Activated T-cell treated with anti-CD3 and anti-CD28 coated beads, Interleukin-2, amount 50 U/mL, for 24 hours (primary cell): ENCODE data around the gene CUBN.
A peak's percentile ranks its signal among the peaks of the same experiment; 100 is the strongest.

Experiments used
- DNase-seq: peaks from one replicate; pipeline ENCODE4 v3.0.0-alpha.2; 2020
- H3K27ac Mint-ChIP-seq: 2 replicates; pipeline ENCODE4 v1.8.0; 2020; ENCODE audit warnings: mild to moderate bottlenecking, mixed read lengths
- H3K27me3 Mint-ChIP-seq: 2 replicates; pipeline ENCODE4 v1.8.0; 2020; ENCODE audit warnings: mixed read lengths
- H3K36me3 Mint-ChIP-seq: 2 replicates; pipeline ENCODE4 v1.8.0; 2020; ENCODE audit warnings: low read depth, mixed read lengths
- H3K4me1 Mint-ChIP-seq: 2 replicates; pipeline ENCODE4 v1.8.0; 2020; ENCODE audit warnings: low read depth, mixed read lengths
- H3K4me3 Mint-ChIP-seq: 2 replicates; pipeline ENCODE4 v1.8.0; 2020; ENCODE audit warnings: mild to moderate bottlenecking, moderate library complexity, mixed read lengths
- H3K9me3 Mint-ChIP-seq: 2 replicates; pipeline ENCODE4 v1.8.0; 2020; ENCODE audit warnings: mixed read lengths

CUBN gene

GRCh38 chr10:17129741-17130140 lies at the start of gene CUBN:
TSS of gene CUBN (minus strand) at chr10:17129811. CDS start at chr10:17129765, 46 bp downstream.
- Mint-ChIP-seq H3K4me3 (no peak within 1 kb of the TSS), H3K36me3 (no peaks in the 10 kb centered on the region), H3K9me3 (no peaks in the 10 kb centered on the region), H3K27me3 (no peaks in the 10 kb centered on the region), H3K4me1 (no peaks in the 10 kb centered on the region), H3K27ac (no peak within 1 kb of the TSS)
- no peak for DNase-seq

DNA sequence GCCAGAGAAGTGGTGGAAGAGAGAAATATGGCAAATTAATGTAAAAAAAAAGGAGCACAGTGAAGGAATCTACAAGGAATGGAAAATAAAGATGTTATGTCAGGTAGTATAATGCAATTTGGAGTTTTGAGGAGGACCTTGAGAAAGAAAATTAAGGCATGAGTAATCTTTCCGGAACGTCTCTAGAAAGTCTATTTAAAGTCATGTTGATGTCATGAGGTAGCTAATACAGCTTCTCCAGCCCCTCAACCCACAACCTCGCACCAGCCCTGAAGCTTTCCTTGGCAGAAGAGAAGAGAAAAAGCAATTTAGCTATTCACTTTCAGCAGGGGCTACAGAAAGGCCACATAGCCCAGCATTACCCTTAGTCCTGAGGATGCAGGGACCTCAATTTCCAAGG lies 49.4 kb upstream of the CUBN start:
- Mint-ChIP-seq H3K27ac (no peak overlapping the region), H3K27me3 (no peaks in the 10 kb centered on the region), H3K36me3 (no peaks in the 10 kb centered on the region), H3K4me3 (no peak overlapping the region), H3K4me1 (peaks cover 24% of the 10 kb centered on the region), H3K9me3 (no peaks in the 10 kb centered on the region)
- no peak for DNase-seq

DNA sequence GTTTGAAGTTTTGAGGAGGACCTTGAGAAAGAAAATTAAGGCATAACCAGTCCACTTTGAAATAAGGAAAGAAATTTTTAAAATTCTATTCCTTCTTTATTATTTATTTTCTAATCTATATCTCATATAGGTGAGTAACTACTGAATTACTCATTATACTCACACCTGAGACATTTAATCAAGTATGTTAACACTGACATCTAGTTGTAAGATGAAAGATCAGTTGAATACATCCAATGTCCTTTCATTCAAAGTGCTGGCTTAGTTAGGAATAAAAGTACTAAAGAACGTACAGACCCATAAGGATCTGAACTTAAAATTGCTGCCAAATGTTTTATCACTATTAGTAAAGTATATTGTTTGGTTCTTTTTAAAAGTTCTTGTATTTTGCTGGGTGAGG lies 48.4 kb upstream of the CUBN start:
- Mint-ChIP-seq H3K4me1 (peaks cover 23% of the 10 kb centered on the region), H3K36me3 (peaks cover 3% of the 10 kb centered on the region), H3K9me3 (no peaks in the 10 kb centered on the region), H3K27ac (no peak overlapping the region), H3K27me3 (no peaks in the 10 kb centered on the region), H3K4me3 (no peak overlapping the region)
- no peak for DNase-seq

- H3K4me3 Mint-ChIP-seq: no peak overlapping the region
- peaks cover 23% of the 10 kb centered on the region for H3K4me1 Mint-ChIP-seq
- no peaks in the 10 kb centered on the region for H3K27me3 Mint-ChIP-seq
Measured at GRCh38 chr10:17177014-17177413, 47.4 kb upstream of the CUBN start.

GRCh38 chr10:17176091-17176490 lies 46.5 kb upstream of the CUBN start:
- no peak for DNase-seq
- H3K9me3 Mint-ChIP-seq: no peaks in the 10 kb centered on the region
- H3K27me3 Mint-ChIP-seq: no peaks in the 10 kb centered on the region
- peaks cover 7% of the 10 kb centered on the region for H3K36me3 Mint-ChIP-seq
- peaks cover 20% of the 10 kb centered on the region for H3K4me1 Mint-ChIP-seq
- no peak overlapping the region for H3K27ac Mint-ChIP-seq
- no peak overlapping the region for H3K4me3 Mint-ChIP-seq

More at GRCh38 chr10:17177014-17177413, 47.4 kb upstream of the CUBN start:
- Mint-ChIP-seq H3K36me3 (peaks cover 3% of the 10 kb centered on the region), H3K9me3 (no peaks in the 10 kb centered on the region), H3K27ac (no peak overlapping the region)
- DNase-seq: no peak

- Mint-ChIP-seq H3K27me3 (no peaks in the 10 kb centered on the region), H3K4me1 (peaks cover 20% of the 10 kb centered on the region), H3K27ac (peak overlapping the region; percentile 20), H3K4me3 (peak overlapping the region; percentile 52), H3K9me3 (no peaks in the 10 kb centered on the region), H3K36me3 (peaks cover 7% of the 10 kb centered on the region)
- DNase-seq: no peak
Measured at GRCh38 chr10:17175551-17175950, 45.9 kb upstream of the CUBN start.

GRCh38 chr10:17174626-17175025 lies 45.0 kb upstream of the CUBN start:
- Mint-ChIP-seq H3K9me3 (no peaks in the 10 kb centered on the region), H3K27me3 (no peaks in the 10 kb centered on the region), H3K36me3 (peaks cover 7% of the 10 kb centered on the region), H3K27ac (no peak overlapping the region), H3K4me1 (peaks cover 20% of the 10 kb centered on the region), H3K4me3 (no peak overlapping the region)
- no peak for DNase-seq

DNA sequence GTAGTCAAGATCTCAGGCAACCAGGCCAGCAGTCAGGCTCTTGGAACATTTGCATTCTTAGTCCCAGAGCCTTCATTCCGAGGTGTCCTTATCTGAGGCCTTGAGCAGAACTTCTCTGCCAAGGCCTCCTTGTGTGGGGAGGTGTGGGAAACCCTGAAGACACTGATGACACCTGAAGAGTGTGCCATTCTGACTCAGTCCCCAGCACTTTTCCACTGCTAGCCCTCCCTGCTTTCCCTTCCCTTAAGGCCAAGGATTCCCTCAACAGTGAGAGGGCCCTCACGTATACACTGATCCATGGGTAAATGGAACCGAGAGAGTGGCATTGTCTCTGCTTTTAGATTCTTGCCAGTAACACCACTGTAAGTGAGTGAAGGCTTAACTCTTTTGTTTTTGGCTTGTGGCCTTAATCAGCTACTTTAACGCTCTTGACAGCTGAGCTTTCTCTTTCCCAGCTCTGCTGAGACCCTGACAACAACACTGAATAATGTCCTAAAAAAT lies 41.6 kb upstream of the CUBN start:
- Mint-ChIP-seq H3K9me3 (no peaks in the 10 kb centered on the region), H3K36me3 (peaks cover 12% of the 10 kb centered on the region), H3K4me3 (no peak overlapping the region), H3K4me1 (peaks cover 13% of the 10 kb centered on the region), H3K27me3 (no peaks in the 10 kb centered on the region), H3K27ac (peak overlapping the region; percentile 26)
- DNase-seq: no peak

DNA sequence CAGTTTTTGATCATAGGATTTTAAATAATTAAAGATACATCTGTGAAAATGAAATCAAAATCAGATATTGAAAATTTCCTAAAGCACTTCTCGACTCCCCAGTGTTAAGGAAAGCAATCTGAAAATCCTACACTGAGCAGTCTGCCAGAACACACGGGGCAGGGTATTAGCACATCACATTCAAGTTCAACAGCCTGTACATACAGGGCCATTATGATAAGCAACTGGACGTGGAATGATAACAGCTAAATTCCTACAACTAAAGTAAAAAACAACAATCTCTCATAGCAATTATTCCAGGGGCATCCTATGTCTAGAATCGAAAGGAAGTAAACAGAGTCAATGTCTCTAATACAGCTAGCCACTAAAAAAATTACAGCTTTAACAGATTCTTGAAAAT lies 40.2 kb upstream of the CUBN start:
- H3K9me3 Mint-ChIP-seq: peaks cover under 1% of the 10 kb centered on the region
- H3K27me3 Mint-ChIP-seq: no peaks in the 10 kb centered on the region
- H3K27ac Mint-ChIP-seq: no peak overlapping the region
- no peak overlapping the region for H3K4me3 Mint-ChIP-seq
- H3K36me3 Mint-ChIP-seq: peaks cover 13% of the 10 kb centered on the region
- DNase-seq: no peak
- peaks cover under 1% of the 10 kb centered on the region for H3K4me1 Mint-ChIP-seq

DNA sequence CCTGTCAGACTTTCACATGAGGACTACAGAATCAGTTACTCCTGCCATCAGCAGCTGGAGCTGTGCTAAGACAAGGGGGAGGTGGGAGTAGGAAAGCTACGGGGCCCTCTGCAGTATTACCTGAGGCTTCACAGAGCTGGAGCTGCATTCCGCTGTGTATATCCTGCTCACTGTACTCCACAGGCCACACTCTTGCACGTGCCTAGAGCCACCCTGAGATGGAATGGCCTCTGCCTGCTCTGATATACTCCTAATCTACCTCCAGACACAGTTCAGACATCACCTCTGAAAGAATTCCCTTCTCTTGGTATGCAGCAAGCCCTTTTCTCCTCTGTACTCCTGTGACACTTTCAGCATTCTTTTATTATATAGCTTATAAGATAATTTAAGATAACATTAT lies 37.1 kb upstream of the CUBN start:
- Mint-ChIP-seq H3K9me3 (peaks cover 4% of the 10 kb centered on the region), H3K36me3 (peaks cover 14% of the 10 kb centered on the region), H3K27me3 (no peaks in the 10 kb centered on the region), H3K4me3 (no peak overlapping the region), H3K4me1 (no peaks in the 10 kb centered on the region), H3K27ac (no peak overlapping the region)
- no peak for DNase-seq

- Mint-ChIP-seq H3K9me3 (peaks cover 4% of the 10 kb centered on the region), H3K27me3 (no peaks in the 10 kb centered on the region), H3K4me1 (peaks cover 2% of the 10 kb centered on the region), H3K27ac (no peak overlapping the region), H3K36me3 (peaks cover 10% of the 10 kb centered on the region), H3K4me3 (no peak overlapping the region)
- no peak for DNase-seq
Measured at GRCh38 chr10:17162828-17163227, 33.2 kb upstream of the CUBN start.

- Mint-ChIP-seq H3K4me3 (no peak overlapping the region), H3K27ac (no peak overlapping the region), H3K27me3 (no peaks in the 10 kb centered on the region), H3K9me3 (peaks cover 4% of the 10 kb centered on the region), H3K4me1 (peaks cover 2% of the 10 kb centered on the region), H3K36me3 (peaks cover 16% of the 10 kb centered on the region)
- no peak for DNase-seq
Measured at GRCh38 chr10:17161775-17162174, 32.2 kb upstream of the CUBN start.

DNA sequence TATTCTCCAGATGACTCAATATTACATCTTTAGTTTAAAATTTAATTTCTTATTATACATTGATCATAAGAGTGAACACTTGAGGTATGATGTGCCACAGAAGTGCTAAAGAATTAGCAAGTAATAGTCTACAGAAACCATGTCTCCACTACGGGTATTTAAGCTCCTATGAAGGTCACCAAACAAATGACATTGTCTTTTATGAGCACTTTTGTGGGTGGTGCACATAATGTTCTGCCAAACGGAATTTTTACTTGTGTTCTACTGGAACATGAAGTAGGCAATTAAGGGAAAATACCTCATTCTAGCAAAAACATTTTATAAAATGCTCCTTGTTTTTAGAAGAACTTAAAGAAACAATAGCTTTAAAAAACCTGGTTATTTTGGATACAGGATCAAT lies 27.4 kb upstream of the CUBN start:
- Mint-ChIP-seq H3K4me3 (no peak overlapping the region), H3K36me3 (peaks cover 21% of the 10 kb centered on the region)
- DNase-seq: no peak

GRCh38 chr10:17155826-17156225 lies 26.2 kb upstream of the CUBN start:
- no peak for DNase-seq
- Mint-ChIP-seq H3K4me1 (peaks cover 1% of the 10 kb centered on the region), H3K36me3 (peaks cover 20% of the 10 kb centered on the region), H3K4me3 (no peak overlapping the region), H3K27me3 (no peaks in the 10 kb centered on the region), H3K27ac (no peak overlapping the region), H3K9me3 (no peaks in the 10 kb centered on the region)

More for the DNA sequence above, 27.4 kb upstream of the CUBN start:
- Mint-ChIP-seq H3K4me1 (peaks cover 2% of the 10 kb centered on the region), H3K9me3 (no peaks in the 10 kb centered on the region), H3K27me3 (no peaks in the 10 kb centered on the region), H3K27ac (no peak overlapping the region)

GRCh38 chr10:17154116-17154515 lies 24.5 kb upstream of the CUBN start:
- Mint-ChIP-seq H3K9me3 (no peaks in the 10 kb centered on the region), H3K4me1 (no peaks in the 10 kb centered on the region), H3K4me3 (no peak overlapping the region), H3K27ac (no peak overlapping the region), H3K36me3 (peaks cover 20% of the 10 kb centered on the region), H3K27me3 (no peaks in the 10 kb centered on the region)
- DNase-seq: no peak

DNA sequence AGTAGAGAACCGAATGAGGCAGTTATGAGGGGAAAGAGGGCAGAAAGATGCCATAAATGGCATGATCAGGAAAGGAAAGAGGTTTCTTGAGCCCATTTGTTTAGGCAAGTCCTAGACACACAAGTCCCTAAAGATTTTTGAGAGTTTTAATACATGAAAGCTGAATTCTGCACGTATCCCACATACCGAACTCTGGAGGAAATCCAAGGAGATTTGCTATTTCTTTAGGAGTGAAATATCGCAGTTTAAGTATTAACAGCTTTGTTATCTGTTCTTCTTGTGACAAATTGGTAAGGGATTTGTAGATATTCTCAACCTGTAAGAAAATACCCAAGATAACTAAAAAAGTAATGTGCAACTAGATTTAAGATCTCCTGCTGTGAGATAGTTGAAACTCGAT lies 23.7 kb upstream of the CUBN start:
- Mint-ChIP-seq H3K36me3 (peaks cover 20% of the 10 kb centered on the region), H3K9me3 (no peaks in the 10 kb centered on the region), H3K4me1 (no peaks in the 10 kb centered on the region), H3K4me3 (no peak overlapping the region), H3K27me3 (no peaks in the 10 kb centered on the region), H3K27ac (no peak overlapping the region)
- no peak for DNase-seq
